Nephron progenitor cell (in vitro differentiated cells): ENCODE results near the gene EGFR.

Experiments used
- DNase-seq: peaks from one replicate; pipeline ENCODE4 v3.0.0; 2021
- H3K27ac Mint-ChIP-seq: 2 replicates; pipeline ENCODE4 v1.8.0; 2021; ENCODE audit warnings: mild to moderate bottlenecking, moderate library complexity, mixed read lengths
- H3K27me3 Mint-ChIP-seq: 2 replicates; pipeline ENCODE4 v1.8.0; 2021; ENCODE audit warnings: mild to moderate bottlenecking, low read depth, mixed read lengths; ENCODE audit not compliant: poor library complexity
- H3K36me3 Mint-ChIP-seq: 2 replicates; pipeline ENCODE4 v1.8.0; 2021; ENCODE audit warnings: low read depth, mixed read lengths
- H3K4me1 Mint-ChIP-seq: 2 replicates; pipeline ENCODE4 v1.8.0; 2021; ENCODE audit warnings: mixed read lengths
- H3K4me3 Mint-ChIP-seq: 2 replicates; pipeline ENCODE4 v1.8.0; 2021; ENCODE audit warnings: mild to moderate bottlenecking, moderate library complexity, mixed read lengths
- H3K9me3 Mint-ChIP-seq: 2 replicates; pipeline ENCODE4 v1.8.0; 2021; ENCODE audit warnings: mild to moderate bottlenecking, moderate library complexity, mixed read lengths
- TF ChIP-seq, protein P1 (sequence below): fragments of 200-600 bp; sonication (generic); IDR thresholded peaks from 2 replicates; pipeline ENCODE4 v1.5.0; 2021; ENCODE audit warnings: antibody characterized with exemption

The EGFR gene

GRCh38 chr7:55142919-55143600 lies 124.2 kb downstream of the EGFR start:
- Mint-ChIP-seq H3K27me3 (peaks cover 19% of the 10 kb centered on the region), H3K36me3 (no peaks in the 10 kb centered on the region), H3K4me1 (peaks cover 24% of the 10 kb centered on the region), H3K27ac (no peak overlapping the region), H3K4me3 (no peak overlapping the region), H3K9me3 (peaks cover 3% of the 10 kb centered on the region)
- DNase-seq = no peak
- TF ChIP-seq, protein P1, sequence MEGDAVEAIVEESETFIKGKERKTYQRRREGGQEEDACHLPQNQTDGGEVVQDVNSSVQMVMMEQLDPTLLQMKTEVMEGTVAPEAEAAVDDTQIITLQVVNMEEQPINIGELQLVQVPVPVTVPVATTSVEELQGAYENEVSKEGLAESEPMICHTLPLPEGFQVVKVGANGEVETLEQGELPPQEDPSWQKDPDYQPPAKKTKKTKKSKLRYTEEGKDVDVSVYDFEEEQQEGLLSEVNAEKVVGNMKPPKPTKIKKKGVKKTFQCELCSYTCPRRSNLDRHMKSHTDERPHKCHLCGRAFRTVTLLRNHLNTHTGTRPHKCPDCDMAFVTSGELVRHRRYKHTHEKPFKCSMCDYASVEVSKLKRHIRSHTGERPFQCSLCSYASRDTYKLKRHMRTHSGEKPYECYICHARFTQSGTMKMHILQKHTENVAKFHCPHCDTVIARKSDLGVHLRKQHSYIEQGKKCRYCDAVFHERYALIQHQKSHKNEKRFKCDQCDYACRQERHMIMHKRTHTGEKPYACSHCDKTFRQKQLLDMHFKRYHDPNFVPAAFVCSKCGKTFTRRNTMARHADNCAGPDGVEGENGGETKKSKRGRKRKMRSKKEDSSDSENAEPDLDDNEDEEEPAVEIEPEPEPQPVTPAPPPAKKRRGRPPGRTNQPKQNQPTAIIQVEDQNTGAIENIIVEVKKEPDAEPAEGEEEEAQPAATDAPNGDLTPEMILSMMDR = no peak

- Mint-ChIP-seq H3K27me3 (peaks cover 15% of the 10 kb centered on the region), H3K4me1 (peaks cover 24% of the 10 kb centered on the region), H3K27ac (no peak overlapping the region), H3K36me3 (no peaks in the 10 kb centered on the region), H3K4me3 (no peak overlapping the region), H3K9me3 (no peaks in the 10 kb centered on the region)
- TF ChIP-seq, protein P1 = peak; percentile 26
- DNase-seq = peak; percentile 27
Measured at GRCh38 chr7:55144333-55145317, 125.8 kb downstream of the EGFR start.

DNA sequence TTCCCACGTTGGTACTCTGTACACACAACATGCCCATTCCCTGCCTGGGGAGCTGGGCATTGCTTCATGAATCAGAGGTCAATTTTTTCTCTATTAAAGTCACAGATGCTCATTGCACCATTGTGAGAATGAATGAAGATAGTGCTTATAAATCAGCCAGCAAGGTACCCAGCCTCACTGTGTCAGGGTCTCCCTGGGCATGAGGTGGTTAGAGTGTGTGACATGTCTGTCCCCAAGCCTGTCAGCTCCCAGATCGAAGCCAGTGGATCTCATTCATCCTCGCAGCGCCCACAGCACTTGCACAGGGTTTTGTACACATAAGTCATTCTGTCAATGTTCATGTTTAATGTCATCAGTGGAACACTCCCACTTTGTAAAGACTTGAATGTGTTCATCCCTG lies 126.8 kb downstream of the EGFR start:
- Mint-ChIP-seq H3K4me1 (peaks cover 24% of the 10 kb centered on the region), H3K9me3 (no peaks in the 10 kb centered on the region), H3K27ac (no peak overlapping the region), H3K36me3 (no peaks in the 10 kb centered on the region), H3K27me3 (peaks cover 12% of the 10 kb centered on the region), H3K4me3 (no peak overlapping the region)
- TF ChIP-seq, protein P1 = no peak
- DNase-seq = no peak

- Mint-ChIP-seq H3K27ac (no peak overlapping the region), H3K9me3 (no peaks in the 10 kb centered on the region), H3K4me1 (peaks cover 24% of the 10 kb centered on the region), H3K36me3 (no peaks in the 10 kb centered on the region), H3K4me3 (no peak overlapping the region), H3K27me3 (peaks cover 12% of the 10 kb centered on the region)
- TF ChIP-seq, protein P1 = no peak
- no peak for DNase-seq
Measured at GRCh38 chr7:55147101-55147500, 128.3 kb downstream of the EGFR start.

GRCh38 chr7:55147736-55148135 lies 128.9 kb downstream of the EGFR start:
- Mint-ChIP-seq H3K9me3 (no peaks in the 10 kb centered on the region), H3K27me3 (peaks cover 12% of the 10 kb centered on the region), H3K27ac (no peak overlapping the region), H3K4me1 (peaks cover 24% of the 10 kb centered on the region), H3K36me3 (no peaks in the 10 kb centered on the region), H3K4me3 (no peak overlapping the region)
- TF ChIP-seq, protein P1 = no peak
- no peak for DNase-seq
